ENCODE data around the gene NPHP1.
"Not testable (repeated sequence)": the region's sequence is repeated elsewhere in the genome, so short reads cannot be mapped to it uniquely, and the experiment has no call there.

NPHP1 gene

GRCh38 chr2:110126086-110126773 lies 78.6 kb downstream of the NPHP1 start:
- DNase-seq = no peak

- DNase-seq = no peak
Observed at GRCh38 chr2:110124939-110125691, 79.7 kb downstream of the NPHP1 start.

- DNase-seq = no peak
Observed at GRCh38 chr2:110124038-110124825, 80.6 kb downstream of the NPHP1 start.

- DNase-seq = no peak
Observed at GRCh38 chr2:110121592-110121991, 83.2 kb downstream of the NPHP1 start.

- no peak for DNase-seq
Observed at GRCh38 chr2:110121052-110121334, 83.8 kb downstream of the NPHP1 start.

GRCh38 chr2:110120171-110121051 lies 84.4 kb downstream of the NPHP1 start:
- DNase-seq = no peak

- no peak for DNase-seq
Observed at GRCh38 chr2:110116033-110116710, 88.6 kb downstream of the NPHP1 start.

- DNase-seq = no peak
Observed at GRCh38 chr2:110115291-110116032, 89.4 kb downstream of the NPHP1 start, which contains the start of gene MALL. Gene MALL, minus strand, starts transcription at chr2:110115822. Its CDS starts 30 bp downstream, at chr2:110115792.

- no peak for DNase-seq
Observed at GRCh38 chr2:110114831-110115255, 90.0 kb downstream of the NPHP1 start.

GRCh38 chr2:110113961-110114591 lies 90.7 kb downstream of the NPHP1 start:
- no peak for DNase-seq

GRCh38 chr2:110108291-110108690 lies 96.5 kb downstream of the NPHP1 start:
- not testable (repeated sequence) for DNase-seq

GRCh38 chr2:110107092-110108079 lies 97.4 kb downstream of the NPHP1 start:
- DNase-seq = no peak

- DNase-seq = no peak
Observed at GRCh38 chr2:110106642-110107041, 98.2 kb downstream of the NPHP1 start.

GRCh38 chr2:110105608-110106467 lies 99.0 kb downstream of the NPHP1 start:
- no peak for DNase-seq

- no peak for DNase-seq
Observed at GRCh38 chr2:110105183-110105582, 99.6 kb downstream of the NPHP1 start.

GRCh38 chr2:110104025-110104771 lies 100.6 kb downstream of the NPHP1 start:
- no peak for DNase-seq

GRCh38 chr2:110103061-110103961 lies 101.5 kb downstream of the NPHP1 start:
- DNase-seq = no peak

Measured in hematopoietic multipotent progenitor cell treated with erythropoietin and hydrocortisone succinate and interleukin-3 and kit ligand, for 8 days (in vitro differentiated cells).